Effector CD4-positive, alpha-beta T cell (primary cell): ENCODE results near the gene GCHFR.

Experiments used
- DNase-seq: peaks from one replicate; pipeline ENCODE4 v3.0.0-alpha.2; 2020

GCHFR gene

GRCh38 chr15:40776537-40777141, 12.8 kb downstream of the GCHFR start:
- DNase-seq = no peak

GRCh38 chr15:40782609-40783227, 18.9 kb downstream of the GCHFR start:
- peak; percentile 77 for DNase-seq

- no peak for DNase-seq
Observed at GRCh38 chr15:40785164-40785563, 21.3 kb downstream of the GCHFR start.

GRCh38 chr15:40785814-40786213, 21.9 kb downstream of the GCHFR start:
- DNase-seq = no peak

GRCh38 chr15:40787344-40787841, 23.5 kb downstream of the GCHFR start:
- peak; percentile 16 for DNase-seq

- no peak for DNase-seq
Observed at GRCh38 chr15:40787991-40788390, 24.1 kb downstream of the GCHFR start.

- no peak for DNase-seq
Observed at GRCh38 chr15:40789119-40789518, 25.3 kb downstream of the GCHFR start.

- no peak for DNase-seq
Observed at GRCh38 chr15:40789999-40790398, 26.1 kb downstream of the GCHFR start.

GRCh38 chr15:40790718-40791117, 26.9 kb downstream of the GCHFR start:
- no peak for DNase-seq

GRCh38 chr15:40792394-40792793, 28.5 kb downstream of the GCHFR start:
- DNase-seq = no peak

- no peak for DNase-seq
Observed at GRCh38 chr15:40793216-40793989, 29.5 kb downstream of the GCHFR start.

GRCh38 chr15:40796041-40796440, 32.2 kb downstream of the GCHFR start:
- DNase-seq = no peak

- DNase-seq = no peak
Observed at GRCh38 chr15:40796512-40796911, 32.6 kb downstream of the GCHFR start.

GRCh38 chr15:40799523-40799922, 35.7 kb downstream of the GCHFR start:
- DNase-seq = no peak

GRCh38 chr15:40803076-40803475, 39.2 kb downstream of the GCHFR start:
- no peak for DNase-seq

GRCh38 chr15:40803688-40804087, 39.8 kb downstream of the GCHFR start:
- DNase-seq = no peak

GRCh38 chr15:40806672-40807027, 42.8 kb downstream of the GCHFR start:
- no peak for DNase-seq

- peak; percentile 93 for DNase-seq
Observed at GRCh38 chr15:40807028-40807887, 43.4 kb downstream of the GCHFR start, which contains the start of the genes DNAJC17 and ZFYVE19. DNAJC17 (minus strand) TSS chr15:40807473; CDS start chr15:40807446, 27 bp downstream. ZFYVE19 (plus strand) TSS chr15:40807089; CDS start chr15:40807590, 501 bp downstream.

- no peak for DNase-seq
Observed at GRCh38 chr15:40807888-40808461, 44.1 kb downstream of the GCHFR start.

GRCh38 chr15:40808861-40809450, 45.1 kb downstream of the GCHFR start:
- DNase-seq = no peak

GRCh38 chr15:40812721-40813425, 49.0 kb downstream of the GCHFR start:
- no peak for DNase-seq
